Activated CD4-positive, alpha-beta T cell treated with anti-CD3 and anti-CD28 coated beads, Interleukin-2, amount 10 ng/mL, durations not matched to agents 7 days and 5 days (primary cell): Measurements from ENCODE around the gene ASAP2. TPM values are rescaled to one million over a fixed set of nuclear protein-coding genes. Genes with fewer than 3 reads are reported as not detected.

ENCODE experiments used
- CTCF ChIA-PET: fragments of 350-600 bp; sonication (Branson Sonifier 250); formaldehyde crosslinking; loops from one replicate; lab custom pipeline; 2021; ENCODE audit warnings: antibody characterized with exemption; lab: Charles Lee
- POLR2A ChIA-PET: fragments of 350-600 bp; sonication (Branson Sonifier 250); formaldehyde crosslinking; loops from one replicate; lab custom pipeline; 2021; ENCODE audit warnings: antibody characterized with exemption; lab: Charles Lee
- DNase-seq: peaks from one replicate; pipeline ENCODE4 v3.0.0-alpha.2; 2020
- H3K27ac Mint-ChIP-seq: one replicate; pipeline ENCODE4 v1.8.0; 2021; ENCODE audit warnings: mild to moderate bottlenecking, moderate library complexity, mixed read lengths
- H3K27me3 Mint-ChIP-seq: one replicate; pipeline ENCODE4 v1.8.0; 2021; ENCODE audit warnings: mixed read lengths
- H3K36me3 Mint-ChIP-seq: one replicate; pipeline ENCODE4 v1.8.0; 2021; ENCODE audit warnings: low read depth, mixed read lengths
- H3K4me1 Mint-ChIP-seq: one replicate; pipeline ENCODE4 v1.8.0; 2021; ENCODE audit warnings: mixed read lengths
- H3K4me3 Mint-ChIP-seq: one replicate; pipeline ENCODE4 v1.8.0; 2021; ENCODE audit warnings: mild to moderate bottlenecking, moderate library complexity, mixed read lengths
- H3K9me3 Mint-ChIP-seq: one replicate; pipeline ENCODE4 v1.8.0; 2021; ENCODE audit warnings: mixed read lengths
- total RNA-seq, 2 experiments: library from RNA; stranded (reverse); gene quantifications; one replicate each; pipeline ENCODE4 v1.2.3, GENCODE V29; 2021

Gene ASAP2
- total RNA-seq, 2 experiments from 2014 or later: 0.17 to 0.25 TPM

- ChIA-PET CTCF (interaction anchor here (1.0 to 1.5 kb wide), 3 partner anchors 9 to 21 kb away, joined by 3 read pairs; no protein-coding TSS in a partner anchor), POLR2A (no interaction called here)
- Mint-ChIP-seq H3K9me3 (no peaks in the 10 kb centered on the region), H3K36me3 (no peaks in the 10 kb centered on the region), H3K4me1 (no peaks in the 10 kb centered on the region), H3K27me3 (peaks cover 24% of the 10 kb centered on the region), H3K27ac (no peak overlapping the region), H3K4me3 (no peak overlapping the region)
- no peak for DNase-seq
Observed at GRCh38 chr2:9356261-9356660, 149.6 kb downstream of the ASAP2 start.

- Mint-ChIP-seq H3K9me3 (no peaks in the 10 kb centered on the region), H3K36me3 (no peaks in the 10 kb centered on the region), H3K4me3 (no peak overlapping the region), H3K27ac (no peak overlapping the region), H3K27me3 (peaks cover 33% of the 10 kb centered on the region), H3K4me1 (no peaks in the 10 kb centered on the region)
- DNase-seq: no peak
- ChIA-PET CTCF (interaction anchor here (0.6 to 0.7 kb wide), 2 partner anchors 11 to 43 kb away, joined by 3 read pairs; no protein-coding TSS in a partner anchor), POLR2A (no interaction called here)
Observed at GRCh38 chr2:9358846-9359245, 152.2 kb downstream of the ASAP2 start.

GRCh38 chr2:9359463-9359862 is 152.9 kb downstream of the ASAP2 start:
- no peaks in the 10 kb centered on the region for H3K9me3 Mint-ChIP-seq
- POLR2A ChIA-PET: no interaction called here
- CTCF ChIA-PET: no interaction called here
- no peaks in the 10 kb centered on the region for H3K36me3 Mint-ChIP-seq
- no peak for DNase-seq
- no peak overlapping the region for H3K27ac Mint-ChIP-seq
- H3K27me3 Mint-ChIP-seq: peaks cover 33% of the 10 kb centered on the region
- H3K4me1 Mint-ChIP-seq: no peaks in the 10 kb centered on the region
- H3K4me3 Mint-ChIP-seq: no peak overlapping the region

- Mint-ChIP-seq H3K4me3 (no peak overlapping the region), H3K36me3 (no peaks in the 10 kb centered on the region)
Observed at GRCh38 chr2:9360110-9360509, 153.5 kb downstream of the ASAP2 start.

GRCh38 chr2:9360701-9361100 is 154.1 kb downstream of the ASAP2 start:
- Mint-ChIP-seq H3K4me3 (no peak overlapping the region), H3K9me3 (no peaks in the 10 kb centered on the region), H3K27ac (no peak overlapping the region), H3K27me3 (peaks cover 33% of the 10 kb centered on the region), H3K36me3 (no peaks in the 10 kb centered on the region), H3K4me1 (no peaks in the 10 kb centered on the region)
- ChIA-PET POLR2A (no interaction called here), CTCF (interaction anchor here (0.6 kb wide), 1 partner anchor 517 kb away, joined by 3 read pairs; no protein-coding TSS in a partner anchor)
- DNase-seq: no peak

More at GRCh38 chr2:9360110-9360509, 153.5 kb downstream of the ASAP2 start:
- CTCF ChIA-PET: no interaction called here
- POLR2A ChIA-PET: no interaction called here
- Mint-ChIP-seq H3K27me3 (peaks cover 33% of the 10 kb centered on the region), H3K27ac (no peak overlapping the region), H3K9me3 (no peaks in the 10 kb centered on the region), H3K4me1 (no peaks in the 10 kb centered on the region)
- DNase-seq: no peak

GRCh38 chr2:9364373-9364772 is 157.8 kb downstream of the ASAP2 start:
- Mint-ChIP-seq H3K27me3 (peaks cover 15% of the 10 kb centered on the region), H3K36me3 (no peaks in the 10 kb centered on the region), H3K4me1 (no peaks in the 10 kb centered on the region), H3K27ac (no peak overlapping the region), H3K9me3 (no peaks in the 10 kb centered on the region), H3K4me3 (no peak overlapping the region)
- POLR2A ChIA-PET: no interaction called here
- CTCF ChIA-PET: interaction anchor here (0.6 to 1.6 kb wide), 3 partner anchors 10 to 764 kb away, joined by 3 to 5 read pairs (median 4); no protein-coding TSS in a partner anchor
- no peak for DNase-seq

- Mint-ChIP-seq H3K27me3 (peaks cover 13% of the 10 kb centered on the region), H3K27ac (no peak overlapping the region), H3K36me3 (no peaks in the 10 kb centered on the region), H3K4me1 (no peaks in the 10 kb centered on the region), H3K9me3 (no peaks in the 10 kb centered on the region), H3K4me3 (no peak overlapping the region)
- CTCF ChIA-PET: interaction anchor here (0.7 to 1.6 kb wide), 3 partner anchors 9 to 120 kb away, joined by 3 to 4 read pairs (median 3); no protein-coding TSS in a partner anchor
- POLR2A ChIA-PET: no interaction called here
- no peak for DNase-seq
Observed at GRCh38 chr2:9364791-9365497, 158.3 kb downstream of the ASAP2 start.

- ChIA-PET POLR2A (no interaction called here), CTCF (interaction anchor here (0.8 to 1.2 kb wide), 2 partner anchors 9 to 10 kb away, joined by 3 read pairs; no protein-coding TSS in a partner anchor)
- H3K4me3 Mint-ChIP-seq: no peak overlapping the region
Observed at GRCh38 chr2:9365498-9366019, 158.9 kb downstream of the ASAP2 start.

GRCh38 chr2:9366026-9366425 is 159.4 kb downstream of the ASAP2 start:
- Mint-ChIP-seq H3K4me3 (no peak overlapping the region), H3K27ac (no peak overlapping the region), H3K4me1 (no peaks in the 10 kb centered on the region), H3K9me3 (no peaks in the 10 kb centered on the region), H3K27me3 (peaks cover 9% of the 10 kb centered on the region), H3K36me3 (no peaks in the 10 kb centered on the region)
- CTCF ChIA-PET: interaction anchor here (1.2 kb wide), 1 partner anchor 10 kb away, joined by 3 read pairs; no protein-coding TSS in a partner anchor
- POLR2A ChIA-PET: no interaction called here
- no peak for DNase-seq

More at GRCh38 chr2:9365498-9366019, 158.9 kb downstream of the ASAP2 start:
- Mint-ChIP-seq H3K4me1 (no peaks in the 10 kb centered on the region), H3K9me3 (no peaks in the 10 kb centered on the region), H3K36me3 (no peaks in the 10 kb centered on the region), H3K27me3 (peaks cover 9% of the 10 kb centered on the region), H3K27ac (no peak overlapping the region)
- DNase-seq: no peak

- ChIA-PET POLR2A (no interaction called here), CTCF (no interaction called here)
- no peaks in the 10 kb centered on the region for H3K36me3 Mint-ChIP-seq
- DNase-seq: no peak
- H3K9me3 Mint-ChIP-seq: no peaks in the 10 kb centered on the region
- no peak overlapping the region for H3K27ac Mint-ChIP-seq
- no peak overlapping the region for H3K4me3 Mint-ChIP-seq
- no peaks in the 10 kb centered on the region for H3K4me1 Mint-ChIP-seq
- H3K27me3 Mint-ChIP-seq: no peaks in the 10 kb centered on the region
Observed at GRCh38 chr2:9370746-9371145, 164.1 kb downstream of the ASAP2 start.

- DNase-seq: no peak
- Mint-ChIP-seq H3K9me3 (no peaks in the 10 kb centered on the region), H3K27me3 (peaks cover 3% of the 10 kb centered on the region), H3K4me1 (no peaks in the 10 kb centered on the region), H3K27ac (no peak overlapping the region), H3K36me3 (no peaks in the 10 kb centered on the region), H3K4me3 (no peak overlapping the region)
- ChIA-PET CTCF (interaction anchor here (0.5 kb wide), 1 partner anchor 1171 kb away, joined by 3 read pairs; no protein-coding TSS in a partner anchor), POLR2A (no interaction called here)
Observed at GRCh38 chr2:9373047-9373446, 166.4 kb downstream of the ASAP2 start.

- POLR2A ChIA-PET: no interaction called here
- peaks cover 3% of the 10 kb centered on the region for H3K27me3 Mint-ChIP-seq
- CTCF ChIA-PET: interaction anchor here (0.5 kb wide), 1 partner anchor 39 kb away, joined by 3 read pairs; no protein-coding TSS in a partner anchor
Observed at GRCh38 chr2:9373476-9373875, 166.9 kb downstream of the ASAP2 start.

More at GRCh38 chr2:9373476-9373875, 166.9 kb downstream of the ASAP2 start:
- Mint-ChIP-seq H3K4me3 (no peak overlapping the region), H3K27ac (no peak overlapping the region), H3K36me3 (no peaks in the 10 kb centered on the region), H3K9me3 (no peaks in the 10 kb centered on the region), H3K4me1 (no peaks in the 10 kb centered on the region)
- no peak for DNase-seq
